ENCODE data around the gene MT1H. TPM values are rescaled to one million over a fixed set of nuclear protein-coding genes. Genes with fewer than 3 reads are reported as not detected.
"Not testable (repeated sequence)": the region's sequence is repeated elsewhere in the genome, so short reads cannot be mapped to it uniquely, and the experiment has no call there.

The MT1H gene
- total RNA-seq, 3 donors from 2014 or later, result not detected

- no peak for DNase-seq (ENCODE audit: low spot score in 2 of 2)
- Histone ChIP-seq H3K9me3 (no peaks in the 10 kb centered on the region), H3K36me3 (no peaks in the 10 kb centered on the region), H3K27me3 (no peaks in the 10 kb centered on the region), H3K4me1 (no peaks in the 10 kb centered on the region), H3K4me3 (no peak overlapping the region), H3K27ac (no peak overlapping the region)
- TF ChIP-seq POLR2A (IDR thresholded peaks at IDR 0.05) (no peak), CTCF (IDR thresholded peaks at IDR 0.05) (no peak), POLR2AphosphoS5 (IDR thresholded peaks at IDR 0.05) (no peak)
- intact Hi-C loops (cut with DNase I; ENCODE audit: low total_unique reads), result no loop called here
These were observed 47.1 kb downstream of the MT1H start for GRCh38 chr16:56716761-56717160.

GRCh38 chr16:56717532-56717931, 47.9 kb downstream of the MT1H start:
- not testable (repeated sequence) for H3K27ac ChIP-seq

More at GRCh38 chr16:56717532-56717931, 47.9 kb downstream of the MT1H start:
- H3K4me1 ChIP-seq; H3K9me3 ChIP-seq; H3K36me3 ChIP-seq; intact Hi-C loops (cut with DNase I; ENCODE audit: low total_unique reads); DNase-seq (ENCODE audit: low spot score in 2 of 2); H3K4me3 ChIP-seq; H3K27me3 ChIP-seq: not testable (repeated sequence)

Other genes starting within 250 kb of the MT1H start
- gene AMFR, start 244.3 kb upstream of the MT1H start, total RNA-seq, result 100 to 1,000 TPM; 156 to 205 (median 188) TPM
- 10 to 100 TPM; 53.9 to 65.3 (median 54.1) TPM for gene NUDT21, start 218.5 kb upstream of the MT1H start, total RNA-seq
- 10 to 100 TPM; 21.4 to 36.3 (median 25.2) TPM for gene OGFOD1, start 218.3 kb upstream of the MT1H start, total RNA-seq
- gene BBS2, start 149.8 kb upstream of the MT1H start, total RNA-seq, result 10 to 100 TPM; 42.6 to 80.5 (median 56.2) TPM
- gene MT4, start 104.7 kb upstream of the MT1H start, total RNA-seq, result not detected
- gene MT3, start 80.3 kb upstream of the MT1H start, total RNA-seq, result not detected
- 100 to 1,000 TPM; 352 to 543 (median 428) TPM for gene MT2A, start 61.2 kb upstream of the MT1H start, total RNA-seq
- 100 to 1,000 TPM; 284 to 698 (median 513) TPM for gene MT1E, start 44.0 kb upstream of the MT1H start, total RNA-seq
- 100 to 1,000 TPM in 1 of 3 donors, 10 to 100 TPM in 2; 42.9 to 120 (median 46.0) TPM for gene MT1M, start 37.2 kb upstream of the MT1H start, total RNA-seq
- 100 to 1,000 TPM in 2 of 3 donors, 10 to 100 TPM in 1; 97.8 to 672 (median 130) TPM for gene MT1A, start 31.1 kb upstream of the MT1H start, total RNA-seq
- not detected for gene MT1B, start 17.9 kb upstream of the MT1H start, total RNA-seq
- gene MT1F, start 11.9 kb upstream of the MT1H start, total RNA-seq, result 10 to 100 TPM in 2 of 3 donors, 1 to 10 TPM in 1; 9.1 to 34.0 (median 12.1) TPM
- gene MT1G, start 1.7 kb upstream of the MT1H start, total RNA-seq, result 100 to 1,000 TPM in 1 of 3 donors, 10 to 100 TPM in 2; 20.0 to 224 (median 48.3) TPM
- gene MT1X, start 12.7 kb downstream of the MT1H start, total RNA-seq, result 1,000 to 10,000 TPM; 2,679 to 5,417 (median 3,885) TPM
- gene NUP93, start 60.3 kb downstream of the MT1H start, total RNA-seq, result 10 to 100 TPM; 29.4 to 48.8 (median 32.6) TPM
- not detected for gene SLC12A3, start 195.4 kb downstream of the MT1H start, total RNA-seq

Measured in breast epithelium (tissue), 4 donors.